AG09319 (cell line): ENCODE results near the gene TPSB2.
"Not testable (repeated sequence)": the region's sequence is repeated elsewhere in the genome, so short reads cannot be mapped to it uniquely, and the experiment has no call there.

Source experiments
- DNase-seq: peaks from one replicate; pipeline ENCODE4 v3.0.0-alpha.2; 2010; ENCODE audit warnings: low read depth; ENCODE audit errors: extremely low read depth
- TF ChIP-seq, protein P1 (sequence below): IDR thresholded peaks from 2 replicates; pipeline ENCODE4 v1.5.1; 2011; ENCODE audit warnings: low read depth, mild to moderate bottlenecking, inconsistent platforms, low read length, moderate library complexity

TPSB2 gene

GRCh38 chr16:1195393-1195666 lies 34.7 kb downstream of the TPSB2 start:
- TF ChIP-seq, protein P1, sequence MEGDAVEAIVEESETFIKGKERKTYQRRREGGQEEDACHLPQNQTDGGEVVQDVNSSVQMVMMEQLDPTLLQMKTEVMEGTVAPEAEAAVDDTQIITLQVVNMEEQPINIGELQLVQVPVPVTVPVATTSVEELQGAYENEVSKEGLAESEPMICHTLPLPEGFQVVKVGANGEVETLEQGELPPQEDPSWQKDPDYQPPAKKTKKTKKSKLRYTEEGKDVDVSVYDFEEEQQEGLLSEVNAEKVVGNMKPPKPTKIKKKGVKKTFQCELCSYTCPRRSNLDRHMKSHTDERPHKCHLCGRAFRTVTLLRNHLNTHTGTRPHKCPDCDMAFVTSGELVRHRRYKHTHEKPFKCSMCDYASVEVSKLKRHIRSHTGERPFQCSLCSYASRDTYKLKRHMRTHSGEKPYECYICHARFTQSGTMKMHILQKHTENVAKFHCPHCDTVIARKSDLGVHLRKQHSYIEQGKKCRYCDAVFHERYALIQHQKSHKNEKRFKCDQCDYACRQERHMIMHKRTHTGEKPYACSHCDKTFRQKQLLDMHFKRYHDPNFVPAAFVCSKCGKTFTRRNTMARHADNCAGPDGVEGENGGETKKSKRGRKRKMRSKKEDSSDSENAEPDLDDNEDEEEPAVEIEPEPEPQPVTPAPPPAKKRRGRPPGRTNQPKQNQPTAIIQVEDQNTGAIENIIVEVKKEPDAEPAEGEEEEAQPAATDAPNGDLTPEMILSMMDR = no peak
- no peak for DNase-seq

GRCh38 chr16:1194665-1195392 lies 35.2 kb downstream of the TPSB2 start:
- TF ChIP-seq, protein P1 = peak; percentile 68
- no peak for DNase-seq

DNA sequence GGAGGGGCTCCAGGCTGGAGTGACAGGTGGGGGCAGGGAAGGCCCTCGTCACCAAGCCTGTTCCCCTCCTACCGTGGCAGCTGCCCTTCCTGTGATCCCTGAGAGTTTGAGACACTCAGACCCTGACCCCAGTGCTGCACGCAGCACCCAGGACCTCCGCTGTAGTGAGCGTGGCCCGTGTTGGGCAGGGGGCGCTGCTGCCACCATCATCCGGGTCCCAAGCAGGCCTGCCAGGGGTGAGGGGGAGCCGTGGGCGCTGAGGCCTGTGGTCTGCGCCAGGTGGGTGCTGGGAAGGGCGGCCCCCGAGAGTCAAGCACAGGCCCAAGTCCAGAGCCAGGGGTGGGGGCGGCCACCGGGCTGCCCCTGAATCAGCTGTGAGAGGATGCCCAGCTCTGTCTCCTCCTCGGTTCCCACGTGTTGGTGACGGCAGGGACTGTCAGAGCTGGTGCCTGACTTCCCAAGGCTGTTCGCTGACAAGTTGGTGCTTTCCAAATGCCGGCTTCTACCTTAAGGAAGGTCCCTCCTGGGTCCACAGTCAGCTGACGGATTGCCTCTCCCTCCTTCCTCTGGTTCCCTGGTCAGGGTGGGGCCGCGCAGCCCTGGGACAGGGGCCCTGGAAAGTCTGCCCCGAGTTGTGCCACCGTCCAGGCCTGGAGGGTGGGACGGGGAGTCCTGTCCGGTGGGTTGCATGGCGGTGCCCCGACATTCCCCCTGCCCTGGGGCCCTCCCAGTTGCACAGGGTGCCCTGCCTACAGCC lies 36.0 kb downstream of the TPSB2 start:
- no peak for DNase-seq
- TF ChIP-seq, protein P1 = no peak

GRCh38 chr16:1193143-1193824 lies 36.7 kb downstream of the TPSB2 start:
- TF ChIP-seq, protein P1 = no peak

GRCh38 chr16:1192384-1193073 lies 37.5 kb downstream of the TPSB2 start:
- TF ChIP-seq, protein P1 = no peak
- no peak for DNase-seq

More at GRCh38 chr16:1193143-1193824, 36.7 kb downstream of the TPSB2 start:
- no peak for DNase-seq

DNA sequence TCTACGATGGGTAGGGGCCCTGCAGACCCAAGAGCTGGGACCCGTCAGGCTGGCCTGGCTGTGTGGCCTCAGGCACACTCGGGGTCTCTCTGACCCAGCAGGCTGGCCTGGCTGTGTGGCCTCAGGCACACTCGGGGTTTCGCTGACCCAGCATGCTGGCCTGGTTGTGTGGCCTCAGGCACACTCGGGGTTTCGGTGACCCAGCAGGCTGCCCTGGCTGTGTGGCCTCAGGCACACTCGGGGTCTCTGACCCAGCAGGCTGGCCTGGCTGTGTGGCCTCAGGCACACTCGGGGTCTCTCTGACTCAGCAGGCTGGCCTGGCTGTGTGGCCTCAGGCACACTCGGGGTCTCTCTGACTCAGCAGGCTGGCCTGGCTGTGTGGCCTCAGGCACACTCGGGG lies 39.2 kb downstream of the TPSB2 start:
- DNase-seq = not testable (repeated sequence)

- TF ChIP-seq, protein P1 = no peak
- no peak for DNase-seq
Measured at GRCh38 chr16:1189455-1189854, 40.5 kb downstream of the TPSB2 start.
